RWPE2 (cell line): Measurements from ENCODE around the gene XIRP2.

Experiments used
- ATAC-seq: fragments of 200-7000 bp; cut with Tn5 transposase; 3 replicates; pipeline ENCODE4 v1.9.1; 2021; ENCODE audit warnings: low read depth
- DNase-seq: peaks from one replicate; pipeline ENCODE4 v3.0.0-alpha.2; 2020; ENCODE audit warnings: low spot score
- H3K27ac ChIP-seq: fragments of 450-650 bp; 2 replicates; pipeline ENCODE4 v1.5.1; 2017; ENCODE audit warnings: mild to moderate bottlenecking; ENCODE audit not compliant: poor library complexity, severe bottlenecking
- H3K27me3 ChIP-seq: fragments of 250-450 bp; sonication (Bioruptor Pico); 2 replicates; pipeline ENCODE4 v1.5.1; 2021; ENCODE audit warnings: mild to moderate bottlenecking, moderate library complexity; ENCODE audit not compliant: insufficient read depth, poor library complexity, severe bottlenecking
- H3K36me3 ChIP-seq: fragments of 250-450 bp; sonication (Bioruptor Pico); 2 replicates; pipeline ENCODE4 v1.5.1; 2020; ENCODE audit warnings: low read depth, mild to moderate bottlenecking, moderate library complexity
- H3K4me1 ChIP-seq: fragments of 250-450 bp; sonication (Bioruptor Pico); 2 replicates; pipeline ENCODE4 v1.5.1; 2021; ENCODE audit warnings: mild to moderate bottlenecking, moderate library complexity; ENCODE audit not compliant: insufficient read depth, poor library complexity, severe bottlenecking
- H3K4me3 ChIP-seq: fragments of 250-450 bp; sonication (Bioruptor Pico); 2 replicates; pipeline ENCODE4 v1.5.1; 2021; ENCODE audit warnings: mild to moderate bottlenecking, moderate library complexity; ENCODE audit not compliant: severe bottlenecking
- H3K9me3 ChIP-seq: fragments of 250-450 bp; sonication (Bioruptor Pico); 2 replicates; pipeline ENCODE4 v1.5.1; 2021; ENCODE audit warnings: mild to moderate bottlenecking, moderate library complexity; ENCODE audit not compliant: severe bottlenecking
- TF ChIP-seq, protein P1 (sequence below): fragments of 450-650 bp; IDR thresholded peaks from one replicate; pipeline ENCODE4 v1.5.1; 2017; ENCODE audit warnings: mild to moderate bottlenecking, moderate library complexity; ENCODE audit not compliant: poor library complexity, severe bottlenecking

The XIRP2 gene

GRCh38 chr2:167293943-167294775, 405.9 kb downstream of the XIRP2 start:
- Histone ChIP-seq H3K27me3 (peaks cover 67% of the 10 kb centered on the region), H3K4me1 (peaks cover 3% of the 10 kb centered on the region), H3K4me3 (peak overlapping the region; percentile 24), H3K36me3 (no peaks in the 10 kb centered on the region), H3K9me3 (no peaks in the 10 kb centered on the region), H3K27ac (no peak overlapping the region)
- peak; percentile 11; the same call in 2 of the 3 replicates for ATAC-seq
- TF ChIP-seq, protein P1, sequence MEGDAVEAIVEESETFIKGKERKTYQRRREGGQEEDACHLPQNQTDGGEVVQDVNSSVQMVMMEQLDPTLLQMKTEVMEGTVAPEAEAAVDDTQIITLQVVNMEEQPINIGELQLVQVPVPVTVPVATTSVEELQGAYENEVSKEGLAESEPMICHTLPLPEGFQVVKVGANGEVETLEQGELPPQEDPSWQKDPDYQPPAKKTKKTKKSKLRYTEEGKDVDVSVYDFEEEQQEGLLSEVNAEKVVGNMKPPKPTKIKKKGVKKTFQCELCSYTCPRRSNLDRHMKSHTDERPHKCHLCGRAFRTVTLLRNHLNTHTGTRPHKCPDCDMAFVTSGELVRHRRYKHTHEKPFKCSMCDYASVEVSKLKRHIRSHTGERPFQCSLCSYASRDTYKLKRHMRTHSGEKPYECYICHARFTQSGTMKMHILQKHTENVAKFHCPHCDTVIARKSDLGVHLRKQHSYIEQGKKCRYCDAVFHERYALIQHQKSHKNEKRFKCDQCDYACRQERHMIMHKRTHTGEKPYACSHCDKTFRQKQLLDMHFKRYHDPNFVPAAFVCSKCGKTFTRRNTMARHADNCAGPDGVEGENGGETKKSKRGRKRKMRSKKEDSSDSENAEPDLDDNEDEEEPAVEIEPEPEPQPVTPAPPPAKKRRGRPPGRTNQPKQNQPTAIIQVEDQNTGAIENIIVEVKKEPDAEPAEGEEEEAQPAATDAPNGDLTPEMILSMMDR, result no peak
- DNase-seq, result no peak

GRCh38 chr2:167294776-167295140, 406.5 kb downstream of the XIRP2 start:
- H3K9me3 ChIP-seq, result no peaks in the 10 kb centered on the region
- H3K27ac ChIP-seq, result no peak overlapping the region
- peaks cover 61% of the 10 kb centered on the region for H3K27me3 ChIP-seq
- no peaks in the 10 kb centered on the region for H3K36me3 ChIP-seq
- TF ChIP-seq, protein P1, result no peak
- ATAC-seq, result no peak
- peak overlapping the region; percentile 24 for H3K4me3 ChIP-seq
- no peak for DNase-seq
- H3K4me1 ChIP-seq, result peaks cover 3% of the 10 kb centered on the region

DNA sequence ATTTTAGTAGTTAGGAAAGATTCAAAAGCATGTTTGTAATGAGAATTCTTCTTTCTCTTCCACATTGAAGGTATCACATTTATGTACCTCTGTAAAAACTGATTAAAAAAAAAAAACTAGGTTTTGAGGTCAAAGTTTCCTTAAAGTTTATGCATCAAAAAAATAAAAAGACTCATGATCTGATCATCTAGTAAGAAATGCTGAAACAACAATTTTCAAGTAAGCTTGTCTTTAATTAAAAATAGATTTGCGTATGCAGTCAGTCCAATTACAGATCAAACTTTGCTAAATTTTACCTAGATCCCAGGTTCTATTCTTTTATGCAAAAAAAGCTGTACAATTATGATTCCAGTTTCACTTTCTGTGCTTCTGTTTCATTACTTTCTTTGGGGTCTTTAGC, 409.0 kb downstream of the XIRP2 start:
- no peak for ATAC-seq

GRCh38 chr2:167298017-167298416, 409.7 kb downstream of the XIRP2 start:
- Histone ChIP-seq H3K27me3 (peaks cover 36% of the 10 kb centered on the region), H3K4me3 (no peak overlapping the region), H3K27ac (no peak overlapping the region), H3K36me3 (no peaks in the 10 kb centered on the region), H3K4me1 (peaks cover 3% of the 10 kb centered on the region), H3K9me3 (no peaks in the 10 kb centered on the region)
- TF ChIP-seq, protein P1, result no peak
- no peak for ATAC-seq
- DNase-seq, result no peak

More for the DNA sequence above, 409.0 kb downstream of the XIRP2 start:
- no peaks in the 10 kb centered on the region for H3K36me3 ChIP-seq
- TF ChIP-seq, protein P1, result no peak
- H3K27me3 ChIP-seq, result peaks cover 36% of the 10 kb centered on the region
- H3K4me3 ChIP-seq, result no peak overlapping the region
- H3K27ac ChIP-seq, result no peak overlapping the region
- no peaks in the 10 kb centered on the region for H3K9me3 ChIP-seq
- peaks cover 3% of the 10 kb centered on the region for H3K4me1 ChIP-seq
- DNase-seq, result no peak
